GM21360 (cell line): ENCODE measurements around the gene ABHD16A.

Experiments used
- ATAC-seq: cut with Tn5 transposase; IDR thresholded peaks from one replicate; pipeline ENCODE4 v1.9.1; 2021; ENCODE audit warnings: mild to moderate bottlenecking, moderate library complexity; ENCODE audit not compliant: unreplicated experiment

ABHD16A gene

DNA sequence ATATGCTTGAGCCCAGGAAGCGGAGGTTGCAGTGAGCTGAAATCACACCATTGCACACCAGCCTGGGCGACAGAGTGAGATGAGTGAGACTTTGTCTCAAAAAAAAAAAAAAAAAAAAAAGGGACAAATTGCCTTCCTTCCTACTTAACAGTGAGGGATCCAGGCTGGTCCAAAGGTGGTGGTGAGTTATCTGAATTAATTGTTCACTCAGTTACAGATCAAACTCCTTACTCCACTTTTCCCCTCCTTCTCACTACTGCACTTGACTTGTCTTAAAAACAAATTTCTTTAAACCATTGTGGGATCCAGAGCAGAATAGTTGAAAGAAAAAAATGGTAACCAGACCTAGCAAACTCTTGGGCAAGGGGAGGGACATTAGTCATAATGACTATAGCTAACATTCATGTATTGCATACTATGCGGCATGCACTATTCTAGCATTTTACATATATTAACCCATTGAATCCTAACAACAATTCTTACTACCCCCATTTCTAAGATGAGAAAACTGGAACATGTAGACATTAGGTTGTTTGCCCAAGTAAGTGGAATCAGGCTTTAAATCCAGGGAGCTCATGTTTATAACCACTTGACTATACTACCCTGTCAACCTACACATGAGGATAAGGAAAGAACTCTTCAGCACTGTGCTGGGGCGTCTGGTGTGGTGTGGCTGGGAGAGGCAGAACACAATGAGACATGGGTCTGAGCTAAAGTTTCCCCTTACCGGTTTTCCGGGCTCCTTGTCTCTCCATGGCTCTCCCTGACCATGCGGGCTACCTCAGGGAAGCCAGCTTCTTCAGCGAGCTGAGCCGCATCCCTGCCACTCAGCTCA, 39.8 kb downstream of the ABHD16A start:
- no peak for ATAC-seq

DNA sequence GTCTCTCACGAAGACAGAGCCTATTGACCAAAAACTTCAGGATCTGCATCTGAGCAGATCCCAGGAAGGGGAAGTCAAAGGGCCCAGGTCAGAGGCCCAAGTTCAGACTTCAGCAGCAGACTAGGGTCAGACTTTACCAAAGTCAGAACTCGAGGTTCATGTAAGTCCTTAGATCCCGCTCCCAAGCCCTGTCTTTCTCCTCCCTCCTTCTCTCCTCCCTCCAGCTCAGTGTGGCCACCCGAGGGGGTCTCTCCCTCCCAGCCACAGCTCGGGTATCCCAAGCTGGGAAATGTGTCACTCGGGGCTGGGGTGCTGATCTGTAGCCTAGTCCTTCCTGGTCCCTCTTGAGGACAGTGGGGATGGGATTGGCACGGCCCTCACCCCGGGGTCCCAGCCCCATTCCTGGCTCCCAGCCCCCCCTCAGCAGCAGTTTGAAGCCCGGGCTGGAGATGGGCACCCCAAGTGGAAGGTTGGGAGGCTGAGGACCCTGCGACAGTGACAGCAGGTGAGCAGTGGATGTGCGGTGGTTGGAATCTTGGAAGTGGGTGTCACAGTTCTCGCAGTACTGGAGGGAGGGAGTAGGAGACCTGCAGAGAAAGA, 40.9 kb downstream of the ABHD16A start:
- ATAC-seq: no peak

DNA sequence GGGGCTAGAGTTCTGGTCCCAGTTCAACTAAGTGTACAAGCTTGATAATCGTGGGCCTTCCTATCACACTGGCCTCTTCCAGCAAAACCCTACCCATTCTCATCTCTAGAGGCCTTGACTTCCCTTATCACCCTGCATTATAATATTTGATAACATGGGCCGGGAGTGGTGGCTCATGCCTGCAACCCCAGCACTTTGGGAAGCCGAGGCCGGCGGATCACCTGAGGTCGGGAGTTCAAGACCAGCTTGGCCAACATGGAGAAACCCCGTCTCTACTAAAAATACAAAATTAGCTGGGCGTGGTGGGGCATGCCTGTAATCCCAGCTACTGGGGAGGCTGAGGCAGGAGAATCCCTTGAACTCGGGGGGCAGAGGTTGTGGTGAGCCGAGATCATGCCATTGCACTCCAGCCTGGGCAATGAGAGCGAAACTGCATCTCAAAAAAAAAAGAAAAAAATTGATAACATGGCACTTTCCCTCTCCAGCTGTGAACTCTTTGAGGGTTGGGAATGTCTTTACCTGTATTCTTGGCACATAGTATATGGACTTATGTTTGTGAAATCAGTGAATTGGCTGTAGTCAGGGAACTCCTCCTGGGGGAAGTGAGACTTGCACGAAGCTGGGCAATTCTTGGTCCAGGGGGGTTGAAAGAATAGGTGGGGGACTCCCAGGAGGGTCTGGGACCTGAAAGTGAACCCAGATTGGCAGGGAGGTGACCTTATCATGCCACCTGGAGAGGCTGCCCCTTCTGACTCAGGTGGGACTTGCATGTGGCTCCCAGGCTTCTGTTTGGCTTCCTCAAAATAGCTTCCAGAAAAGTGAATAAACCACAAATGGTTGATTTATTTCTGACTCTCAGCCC, 41.6 kb downstream of the ABHD16A start:
- no peak for ATAC-seq

DNA sequence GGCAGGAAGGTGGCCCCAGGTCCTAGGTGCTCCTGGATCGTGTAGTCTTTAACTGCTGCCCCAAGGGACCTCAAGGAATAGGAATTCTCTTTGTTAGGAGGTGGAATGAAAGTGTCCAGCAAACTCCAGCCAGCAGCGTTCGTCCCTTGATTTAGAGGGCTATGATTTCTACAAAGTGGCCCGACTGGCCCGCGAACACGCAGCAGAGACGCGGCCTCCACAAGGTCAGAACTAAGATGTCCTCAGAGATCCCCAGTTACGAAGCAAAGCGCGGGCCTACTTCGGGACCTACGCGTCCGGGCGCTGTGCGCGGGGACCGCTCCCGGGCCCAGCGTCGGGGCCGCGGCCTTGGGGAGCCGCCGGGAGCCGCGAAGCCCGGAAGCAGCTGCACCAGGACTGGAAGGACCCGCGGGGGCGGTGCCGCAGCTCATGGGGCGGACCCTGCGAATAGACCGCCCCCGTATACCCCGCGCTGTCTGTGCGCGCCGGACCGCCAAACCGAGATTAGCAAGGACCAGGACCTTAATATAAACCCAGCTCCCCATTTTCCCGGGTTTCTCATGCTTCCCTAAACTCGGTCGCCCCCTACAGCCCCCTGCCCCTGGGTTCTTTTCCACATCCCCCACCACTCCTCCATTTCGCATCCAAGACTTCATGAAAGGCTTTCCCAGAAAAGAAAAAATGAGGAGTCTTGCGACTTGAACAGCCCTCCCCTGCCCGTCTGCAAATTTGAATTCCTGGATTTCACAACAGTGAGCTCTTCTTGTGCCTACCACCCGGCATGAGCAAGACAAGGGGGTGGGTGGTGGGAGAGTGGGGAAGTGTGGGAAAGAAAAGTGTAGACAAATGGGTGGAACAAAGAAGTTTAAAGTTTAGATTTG, 42.5 kb downstream of the ABHD16A start, which contains the start of gene C6orf47:
Gene C6orf47 (minus strand): TSS at position 398 of the 881 bp plus-strand sequence. CDS start 831 bp downstream, outside the sequence.
- no peak for ATAC-seq

DNA sequence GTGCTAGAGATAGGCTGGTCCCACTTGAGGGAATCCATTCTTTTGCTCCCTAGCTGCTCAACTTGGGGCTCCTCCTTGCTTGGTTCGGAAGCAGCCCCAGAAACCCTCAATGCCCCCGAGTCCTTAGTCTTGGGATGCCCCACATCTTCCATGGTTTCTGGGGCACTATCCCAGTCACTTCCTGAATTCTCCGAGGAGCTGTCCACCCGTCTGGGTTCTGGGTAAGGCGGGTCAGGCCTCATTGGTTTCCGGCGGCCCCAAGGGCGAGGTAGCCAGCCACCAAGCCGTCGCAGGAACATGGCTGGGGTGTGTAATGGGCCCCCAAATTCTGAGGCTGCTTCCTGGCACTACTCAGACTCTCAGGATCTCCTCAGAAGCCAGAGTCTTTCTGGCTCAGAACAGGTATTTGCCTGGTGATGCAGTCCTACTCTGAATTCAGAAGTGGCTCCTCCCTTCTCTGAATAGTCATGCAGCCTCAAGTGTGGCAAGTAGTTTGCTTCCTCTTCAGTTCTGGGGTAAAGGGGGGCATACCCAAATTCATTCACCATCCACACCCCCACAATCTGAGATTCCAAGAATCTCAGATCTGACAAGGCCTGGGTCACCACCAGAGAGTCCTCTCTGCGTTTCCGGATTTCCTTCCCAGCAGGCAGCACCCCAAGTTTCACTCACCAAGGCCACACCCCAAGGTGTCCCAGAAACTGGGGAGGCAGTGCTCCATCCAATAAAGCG, 43.3 kb downstream of the ABHD16A start:
- ATAC-seq: no peak

DNA sequence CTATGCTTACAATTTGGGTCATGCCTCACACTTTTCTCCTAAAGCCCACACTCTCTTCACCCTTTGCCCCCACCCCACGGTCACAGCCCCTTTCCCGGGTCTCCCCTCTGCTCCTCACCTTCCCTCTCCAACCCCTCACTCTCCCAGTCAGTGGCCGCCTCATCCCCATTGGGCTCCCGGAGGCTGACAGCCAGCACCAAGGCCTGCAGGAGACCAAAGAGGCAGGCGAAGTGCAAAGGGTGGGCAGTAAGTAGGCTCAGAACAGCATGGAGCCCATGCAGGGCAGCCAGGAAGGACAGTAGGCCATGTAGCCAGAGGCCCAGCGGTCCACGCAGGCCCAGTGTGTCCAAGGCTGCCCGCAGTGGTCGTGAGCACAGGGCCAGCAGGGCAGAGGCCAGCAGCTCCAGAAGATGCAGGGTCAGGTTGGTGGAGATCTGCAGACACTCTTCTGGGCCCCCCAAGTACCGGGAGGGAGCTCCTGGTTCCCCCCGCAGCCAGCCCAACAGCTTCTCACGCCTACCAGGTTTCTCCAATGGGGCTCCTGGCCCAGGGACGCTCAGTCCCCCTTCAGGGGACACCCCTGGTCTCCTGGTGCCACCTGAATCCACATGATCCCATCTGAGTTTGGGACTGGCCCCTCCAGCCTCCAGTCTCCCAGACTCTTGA, 44.0 kb downstream of the ABHD16A start:
- ATAC-seq: no peak

DNA sequence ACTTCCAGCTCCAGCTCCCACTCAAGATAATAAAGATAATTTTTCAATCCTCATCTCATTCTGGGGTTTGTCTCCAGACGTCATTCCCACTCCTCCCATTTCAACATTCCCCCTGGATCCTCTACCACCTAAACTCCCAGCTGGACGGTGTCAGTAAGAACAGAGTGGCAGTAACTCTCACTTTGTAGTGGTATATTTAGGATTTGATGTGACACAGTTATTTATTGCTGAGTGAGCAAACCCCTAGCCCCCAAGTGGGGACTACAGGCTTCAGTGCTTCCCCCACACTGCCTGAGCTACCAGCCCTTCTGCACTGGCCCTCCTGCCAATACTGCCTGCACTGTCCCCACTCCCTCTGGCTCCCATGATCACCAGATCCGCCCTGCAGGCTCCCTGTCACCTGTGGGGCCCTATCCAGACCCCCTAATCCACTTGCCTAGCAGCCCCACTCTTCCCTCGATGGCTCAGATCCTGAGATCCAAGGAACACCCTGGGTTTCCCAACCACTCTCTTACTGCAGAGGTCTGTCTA, 44.9 kb downstream of the ABHD16A start:
- ATAC-seq: no peak

DNA sequence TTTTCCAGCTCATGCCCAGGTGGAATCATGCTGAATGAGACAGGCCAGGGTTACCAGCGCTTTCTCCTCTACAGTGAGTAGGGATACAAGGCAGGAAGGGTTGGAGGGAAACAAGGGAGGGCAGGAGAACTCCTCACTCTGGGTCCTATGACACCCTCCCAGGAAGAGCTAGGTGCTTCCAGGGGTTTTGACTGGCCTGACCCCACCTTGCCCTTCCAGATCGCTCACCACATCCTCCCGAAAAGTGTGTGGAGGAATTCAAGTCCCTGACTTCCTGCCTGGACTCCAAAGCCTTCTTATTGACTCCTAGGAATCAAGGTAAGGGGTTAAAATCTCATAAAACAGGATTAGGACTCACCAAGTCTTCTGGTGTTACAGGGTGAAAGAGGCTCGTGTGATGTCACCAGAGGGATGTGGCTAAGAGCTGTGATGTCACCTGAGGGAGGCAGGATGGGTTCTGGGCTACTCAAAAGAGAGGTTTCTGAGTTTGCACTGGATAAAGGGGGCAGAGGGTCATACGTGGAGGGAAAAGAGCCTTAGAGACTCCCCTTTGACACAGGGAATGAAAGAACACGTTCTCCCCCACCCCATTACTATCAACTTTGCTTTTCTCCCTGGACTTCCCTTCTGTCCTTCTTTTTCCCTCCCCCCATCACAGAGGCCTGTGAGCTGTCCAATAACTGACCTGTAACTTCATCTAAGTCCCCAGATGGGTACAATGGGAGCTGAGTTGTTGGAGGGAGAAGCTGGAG, 45.5 kb downstream of the ABHD16A start:
- no peak for ATAC-seq

DNA sequence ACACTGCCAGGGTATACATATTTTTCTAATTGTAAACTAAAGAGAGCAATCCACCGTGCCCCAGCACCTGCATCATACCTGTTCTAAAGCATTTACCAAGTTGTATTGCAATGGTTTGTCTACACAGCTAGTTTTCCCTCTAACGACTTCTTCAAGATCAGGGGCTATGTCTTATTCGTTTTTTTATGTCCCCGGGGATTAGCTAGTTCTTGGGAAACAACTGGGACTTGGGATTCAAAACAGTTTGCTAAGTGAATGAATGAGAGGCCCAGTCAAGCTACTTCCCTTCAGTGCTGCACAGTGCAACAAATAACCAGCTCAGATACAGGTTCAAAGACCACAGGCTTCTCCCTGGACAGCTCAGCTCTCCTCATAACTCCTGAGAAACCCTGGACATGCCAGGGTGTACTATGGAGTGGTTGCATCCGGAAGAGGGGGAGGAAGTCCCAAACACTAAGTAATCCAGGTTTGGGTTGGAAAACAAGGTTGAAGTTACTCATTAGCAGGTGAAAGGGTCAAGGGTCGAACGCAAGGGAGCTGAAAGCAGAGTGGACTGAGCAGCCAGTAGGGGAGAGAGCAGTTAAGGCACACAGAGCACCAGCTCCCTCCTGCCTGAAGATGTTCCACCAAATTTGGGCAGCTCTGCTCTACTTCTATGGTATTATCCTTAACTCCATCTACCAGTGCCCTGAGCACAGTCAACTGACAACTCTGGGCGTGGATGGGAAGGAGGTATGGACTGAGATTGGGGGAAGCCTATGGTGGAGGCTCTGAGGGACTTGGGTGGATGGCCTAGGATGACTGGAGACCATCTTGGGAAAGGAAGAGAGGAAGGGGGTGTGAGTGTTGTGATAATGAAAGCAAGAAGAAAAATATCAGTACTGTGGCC, 47.5 kb downstream of the ABHD16A start, which contains the start of gene APOM:
Gene APOM (plus strand): TSS at position 546 of the 889 bp plus-strand sequence. CDS start 73 bp downstream, at position 619.
- no peak for ATAC-seq

DNA sequence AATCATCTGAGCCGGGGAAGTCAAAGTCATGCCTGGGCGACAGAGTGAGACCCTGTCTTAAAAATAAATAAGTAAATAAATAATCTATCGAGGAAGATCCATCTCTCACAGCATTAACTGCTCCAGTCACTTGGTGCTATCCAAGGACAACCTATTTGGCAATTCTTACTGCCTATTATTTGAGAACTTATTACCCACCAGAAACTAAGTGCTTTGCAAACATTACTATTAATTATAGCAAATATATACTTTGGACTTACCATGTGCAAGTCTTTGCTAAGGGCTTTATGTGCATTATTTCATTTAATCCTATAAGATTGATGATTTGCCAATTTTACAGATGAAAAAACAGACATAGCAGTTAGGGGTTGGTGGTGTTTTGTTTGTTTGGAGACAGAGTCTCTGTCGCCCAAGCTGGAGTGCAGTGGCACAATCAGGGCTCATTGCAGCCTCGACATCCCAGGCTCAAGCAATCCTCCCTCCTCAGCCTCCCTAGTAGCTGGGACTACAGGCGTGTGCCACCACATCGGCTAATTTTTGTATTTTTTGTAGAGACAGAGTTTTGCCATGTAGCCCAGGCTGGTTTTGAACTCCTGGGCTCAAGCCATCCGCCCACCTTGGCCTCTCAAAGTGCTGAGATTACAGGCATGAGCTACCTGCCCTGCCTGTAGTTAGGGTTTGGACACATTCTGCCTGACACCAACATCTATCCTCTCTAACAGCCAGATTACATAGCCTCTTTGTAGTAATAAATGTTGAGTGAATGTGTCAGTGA, 48.4 kb downstream of the ABHD16A start:
- no peak for ATAC-seq

DNA sequence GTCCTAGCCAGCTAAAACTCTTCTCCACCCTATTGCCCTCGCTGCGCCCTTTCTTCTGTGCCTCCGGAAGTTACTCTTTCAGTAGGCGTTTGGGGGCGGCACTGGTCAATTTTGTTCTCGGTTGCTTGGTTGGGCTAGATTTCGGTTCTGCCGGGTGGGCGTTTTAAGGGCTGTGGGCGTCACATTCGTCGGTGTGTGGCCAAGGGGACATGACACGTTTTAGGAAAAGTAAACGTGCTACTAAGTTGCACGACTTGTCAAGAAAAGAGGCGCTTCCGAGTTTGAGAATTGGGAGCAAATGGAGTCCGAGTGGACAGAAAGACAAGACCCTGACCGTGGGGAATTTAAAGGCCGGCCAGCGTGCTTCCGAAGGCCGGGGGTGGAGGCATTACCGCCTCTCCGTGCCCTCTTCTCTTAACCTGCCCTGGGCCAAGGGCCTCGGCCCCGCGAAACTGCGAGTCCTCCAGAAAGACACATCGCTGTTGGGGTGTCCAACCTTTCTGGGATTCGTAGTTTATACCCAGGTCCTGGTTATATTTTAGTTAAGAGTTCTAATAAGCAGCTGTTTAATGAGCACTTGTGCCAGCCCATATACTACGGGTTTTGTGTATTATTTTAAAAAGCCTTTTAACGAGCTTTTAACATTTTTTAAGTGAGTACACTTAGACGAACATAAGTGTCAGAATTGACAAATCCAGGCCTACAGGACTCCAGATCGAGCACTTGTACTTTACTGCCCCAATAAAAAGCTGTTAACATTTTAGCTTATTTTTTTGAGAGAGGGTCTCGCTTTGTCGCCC, 50.0 kb downstream of the ABHD16A start:
- ATAC-seq: peak; percentile 56

DNA sequence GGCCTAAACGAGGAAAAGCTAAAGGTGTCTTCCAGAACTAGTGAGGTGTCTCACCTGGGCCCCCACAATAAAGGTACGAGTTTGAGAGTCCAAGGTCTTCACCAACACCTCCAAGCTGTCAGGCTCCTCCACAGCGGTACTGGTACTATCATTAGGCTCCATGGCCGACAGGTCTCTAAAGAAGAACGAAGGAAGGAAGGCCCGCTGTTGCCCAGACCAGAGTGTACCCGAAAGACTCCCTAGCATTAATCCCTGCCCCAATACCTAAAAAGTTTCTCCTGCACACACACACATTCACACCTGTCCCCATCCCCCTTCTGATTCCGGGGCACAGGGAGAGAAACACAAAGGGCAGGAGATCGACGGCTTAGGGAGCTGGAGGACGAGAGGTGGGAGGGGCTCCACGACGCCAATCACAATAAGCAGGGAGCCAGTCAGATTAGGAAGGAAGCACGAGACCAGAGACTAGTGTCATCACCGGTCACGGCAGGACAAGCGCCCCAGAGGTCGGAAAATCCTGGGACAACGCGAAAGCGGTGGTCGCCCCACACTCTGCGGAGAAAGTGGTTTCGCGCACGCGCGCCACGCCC, 51.4 kb downstream of the ABHD16A start:
- peak; percentile 27 for ATAC-seq

DNA sequence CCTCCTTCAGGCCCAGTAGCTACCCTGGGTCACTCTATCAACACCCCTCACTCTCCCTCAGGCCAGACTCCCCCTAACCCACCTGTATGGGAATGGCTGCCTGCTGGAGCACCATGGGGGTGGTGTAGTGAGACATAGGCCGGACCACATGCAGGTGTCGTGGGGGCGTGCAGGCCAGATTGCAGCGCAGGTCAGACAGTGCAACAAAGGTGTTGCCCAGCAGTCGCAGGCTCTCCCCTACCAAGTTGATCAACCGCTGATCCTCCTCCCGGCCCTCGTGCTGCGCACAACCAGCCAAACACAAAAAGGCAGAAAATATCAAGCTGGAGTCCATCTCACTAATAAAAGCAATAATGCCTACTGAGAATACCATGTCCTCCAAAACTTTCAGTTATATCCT, 57.8 kb downstream of the ABHD16A start:
- no peak for ATAC-seq

DNA sequence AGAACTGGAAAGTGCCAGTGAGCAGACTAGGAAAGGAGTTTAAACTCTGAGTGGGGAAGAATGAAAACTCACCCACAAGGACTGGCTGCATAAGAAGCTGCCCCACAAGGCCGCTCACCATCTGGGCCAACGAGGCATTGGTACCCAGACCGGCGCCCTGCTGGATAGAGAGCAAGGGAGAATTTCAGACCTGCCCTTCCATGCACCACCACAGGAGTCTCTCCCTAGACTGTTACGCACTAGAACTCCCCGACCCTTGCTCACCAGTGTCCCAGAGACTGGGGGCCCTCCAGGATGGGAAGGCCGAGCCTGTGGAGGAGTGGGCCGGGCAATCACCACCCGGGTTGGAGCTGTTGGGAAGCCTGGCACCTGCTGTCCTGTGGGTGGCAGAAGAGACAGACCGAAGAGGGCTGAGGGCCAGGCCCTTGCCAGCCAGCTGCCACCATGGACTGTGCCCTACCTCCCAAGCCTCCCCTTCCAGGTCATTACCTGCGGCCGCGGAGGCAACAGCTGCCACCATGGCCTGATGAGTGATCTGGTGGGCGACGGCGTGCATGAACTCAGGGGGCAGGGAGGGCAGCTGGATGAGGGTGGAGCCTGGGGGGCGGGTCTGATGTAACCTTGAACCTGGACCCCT, 59.2 kb downstream of the ABHD16A start:
- no peak for ATAC-seq
